ENCODE data around the gene SIX2. TPM values are rescaled to one million over a fixed set of nuclear protein-coding genes. Genes with fewer than 3 reads are reported as not detected.
A peak's percentile ranks its signal among the peaks of the same experiment; 100 is the strongest.

Gene SIX2
- total RNA-seq, 1 donor from 2014 or later, result 7.4 TPM

GRCh38 chr2:45005261-45006002 lies 3.8 kb downstream of the SIX2 start:
- peak overlapping the region; percentile 36 for H3K4me2 ChIP-seq (ENCODE audit: low read length)
- Mint-ChIP-seq H3K9me3 (ENCODE audit: unreplicated experiment) (peaks cover 10% of the 10 kb centered on the region), H3K4me1 (ENCODE audit: low read depth, unreplicated experiment) (peaks cover 11% of the 10 kb centered on the region), H3K27ac (ENCODE audit: unreplicated experiment) (peak overlapping the region; percentile 31), H3K27me3 (ENCODE audit: low read depth, unreplicated experiment) (peaks cover 68% of the 10 kb centered on the region), H3K36me3 (ENCODE audit: low read depth, unreplicated experiment) (peaks cover 14% of the 10 kb centered on the region), H3K4me3 (ENCODE audit: unreplicated experiment) (peak overlapping the region; percentile 57)
- no peak overlapping the region for H3K4me3 ChIP-seq (ENCODE audit: insufficient read depth, low read depth, low read length)
- H3K27ac ChIP-seq (ENCODE audit: low read depth, low read length), result no peak overlapping the region
- no peak overlapping the region for H3K9ac ChIP-seq (ENCODE audit: low read length)
- H3K9me3 ChIP-seq (ENCODE audit: insufficient read depth, low read depth, low read length), result peaks cover 11% of the 10 kb centered on the region
- H4K20me1 ChIP-seq (ENCODE audit: insufficient read depth, low read length), result peaks cover 8% of the 10 kb centered on the region
- DNase-seq (ENCODE audit: low read depth), result no peak
- no peak overlapping the region for H2AFZ ChIP-seq (ENCODE audit: low read depth, low read length)
- no peak for FAIRE-seq
- H3K4me1 ChIP-seq (ENCODE audit: insufficient read depth, low read length), result peaks cover 25% of the 10 kb centered on the region
- no peaks in the 10 kb centered on the region for H3K36me3 ChIP-seq (ENCODE audit: insufficient read depth, low read length)
- no peak for TF ChIP-seq EZH2 (IDR thresholded peaks at IDR 0.05; ENCODE audit: insufficient read depth, low read length)
- TF ChIP-seq CTCF (IDR thresholded peaks at IDR 0.05; ENCODE audit: insufficient read depth, low read depth, low read length), result no peak
- no peaks in the 10 kb centered on the region for H3K79me2 ChIP-seq (ENCODE audit: insufficient read depth, low read length)
- H3K27me3 ChIP-seq (ENCODE audit: insufficient read depth, low read length), result peaks cover 91% of the 10 kb centered on the region

- Histone ChIP-seq H3K27me3 (ENCODE audit: insufficient read depth, low read length) (peaks cover 91% of the 10 kb centered on the region), H3K9ac (ENCODE audit: low read length) (no peak overlapping the region), H3K9me3 (ENCODE audit: insufficient read depth, low read depth, low read length) (peaks cover 11% of the 10 kb centered on the region), H3K4me1 (ENCODE audit: insufficient read depth, low read length) (peaks cover 18% of the 10 kb centered on the region), H3K79me2 (ENCODE audit: insufficient read depth, low read length) (no peaks in the 10 kb centered on the region), H3K4me3 (ENCODE audit: insufficient read depth, low read depth, low read length) (no peak overlapping the region), H4K20me1 (ENCODE audit: insufficient read depth, low read length) (peaks cover 8% of the 10 kb centered on the region), H3K27ac (ENCODE audit: low read depth, low read length) (no peak overlapping the region), H3K4me2 (ENCODE audit: low read length) (peak overlapping the region; percentile 81), H3K36me3 (ENCODE audit: insufficient read depth, low read length) (no peaks in the 10 kb centered on the region), H2AFZ (ENCODE audit: low read depth, low read length) (peak overlapping the region; percentile 79)
- TF ChIP-seq CTCF (IDR thresholded peaks at IDR 0.05; ENCODE audit: insufficient read depth, low read depth, low read length) (no peak), EZH2 (IDR thresholded peaks at IDR 0.05; ENCODE audit: insufficient read depth, low read length) (peak; percentile 81)
- Mint-ChIP-seq H3K27ac (ENCODE audit: unreplicated experiment) (no peak overlapping the region), H3K4me1 (ENCODE audit: low read depth, unreplicated experiment) (peaks cover 11% of the 10 kb centered on the region), H3K9me3 (ENCODE audit: unreplicated experiment) (peaks cover 10% of the 10 kb centered on the region), H3K27me3 (ENCODE audit: low read depth, unreplicated experiment) (peaks cover 74% of the 10 kb centered on the region), H3K4me3 (ENCODE audit: unreplicated experiment) (peak overlapping the region; percentile 62), H3K36me3 (ENCODE audit: low read depth, unreplicated experiment) (peaks cover 15% of the 10 kb centered on the region)
- no peak for FAIRE-seq
- no peak for DNase-seq (ENCODE audit: low read depth)
These were observed 4.6 kb downstream of the SIX2 start for GRCh38 chr2:45004562-45005191.
